ENCODE data around the gene MCF2L2.

DNA sequence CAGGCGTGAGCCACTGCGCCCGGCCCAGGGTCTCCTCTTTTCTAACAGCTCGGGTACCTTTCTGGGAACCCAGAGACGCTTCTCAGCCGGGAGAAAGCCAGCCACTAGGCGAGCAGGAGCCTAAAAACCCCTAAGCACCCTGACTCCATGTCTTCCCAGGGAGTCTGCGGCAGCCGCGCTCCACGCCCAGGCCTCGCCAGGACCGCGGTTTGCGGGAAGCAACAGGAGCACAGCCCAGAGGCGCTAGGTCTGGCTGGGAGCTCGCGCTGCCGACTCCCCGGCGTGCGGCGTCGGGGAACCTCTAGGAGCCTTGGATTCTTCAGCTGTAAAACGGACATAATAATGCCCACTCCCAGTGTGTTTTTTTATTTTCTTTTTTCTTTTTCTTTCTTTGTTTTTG lies 264.9 kb downstream of the MCF2L2 start:
- TF ChIP-seq HHEX (CRISPR knock-in tag; IDR thresholded peaks at IDR 0.05): no peak
- no peak for TF ChIP-seq ZNF276 (CRISPR knock-in tag; IDR thresholded peaks at IDR 0.05; ENCODE audit: low read depth)
- no peak for TF ChIP-seq ZNF644 (CRISPR knock-in tag; IDR thresholded peaks at IDR 0.05; ENCODE audit: low read depth)
- no peak for TF ChIP-seq RARA (CRISPR knock-in tag; IDR thresholded peaks at IDR 0.05)
- no peak for TF ChIP-seq PAXIP1 (CRISPR knock-in tag; conservative IDR thresholded peaks at IDR 0.05)
- TF ChIP-seq CEBPB (IDR thresholded peaks at IDR 0.05; ENCODE audit: borderline replicate concordance, low read depth, low read length): no peak
- TF ChIP-seq MED1 (CRISPR knock-in tag; IDR thresholded peaks at IDR 0.05): no peak
- TF ChIP-seq ZBTB7A (CRISPR knock-in tag; IDR thresholded peaks at IDR 0.05): no peak
- no peak for TF ChIP-seq RAD21 (CRISPR knock-in tag; IDR thresholded peaks at IDR 0.05)
- TF ChIP-seq ZNF703 (CRISPR knock-in tag; IDR thresholded peaks at IDR 0.05; ENCODE audit: borderline replicate concordance): no peak
- no peak for TF ChIP-seq SAFB2 (CRISPR knock-in tag; IDR thresholded peaks at IDR 0.05; ENCODE audit: borderline replicate concordance, low read depth)
- TF ChIP-seq ZNF468 (CRISPR knock-in tag; IDR thresholded peaks at IDR 0.05): no peak
- TF ChIP-seq ZNF460 (CRISPR knock-in tag; IDR thresholded peaks at IDR 0.05; ENCODE audit: borderline replicate concordance): no peak

Measured in HepG2 (cell line).